Activated T-cell treated with anti-CD3 and anti-CD28 coated beads, Interleukin-2, amount 50 U/mL, for 24 hours (primary cell): ENCODE data around the gene TNFRSF14.
A peak's percentile ranks its signal among the peaks of the same experiment; 100 is the strongest.
"Not testable (repeated sequence)": the region's sequence is repeated elsewhere in the genome, so short reads cannot be mapped to it uniquely, and the experiment has no call there.

ENCODE experiments used
- DNase-seq: peaks from one replicate; pipeline ENCODE4 v3.0.0-alpha.2; 2020
- H3K27ac Mint-ChIP-seq: 2 replicates; pipeline ENCODE4 v1.8.0; 2020; ENCODE audit warnings: mild to moderate bottlenecking, mixed read lengths
- H3K27me3 Mint-ChIP-seq: 2 replicates; pipeline ENCODE4 v1.8.0; 2020; ENCODE audit warnings: mixed read lengths
- H3K36me3 Mint-ChIP-seq: 2 replicates; pipeline ENCODE4 v1.8.0; 2020; ENCODE audit warnings: low read depth, mixed read lengths
- H3K4me1 Mint-ChIP-seq: 2 replicates; pipeline ENCODE4 v1.8.0; 2020; ENCODE audit warnings: low read depth, mixed read lengths
- H3K4me3 Mint-ChIP-seq: 2 replicates; pipeline ENCODE4 v1.8.0; 2020; ENCODE audit warnings: mild to moderate bottlenecking, moderate library complexity, mixed read lengths
- H3K9me3 Mint-ChIP-seq: 2 replicates; pipeline ENCODE4 v1.8.0; 2020; ENCODE audit warnings: mixed read lengths

The TNFRSF14 gene

GRCh38 chr1:2560299-2561073, 4.3 kb downstream of the TNFRSF14 start:
- Mint-ChIP-seq H3K4me3 (no peak overlapping the region), H3K4me1 (peaks cover 29% of the 10 kb centered on the region), H3K9me3 (no peaks in the 10 kb centered on the region), H3K27me3 (no peaks in the 10 kb centered on the region), H3K36me3 (peaks cover 71% of the 10 kb centered on the region), H3K27ac (peak overlapping the region; percentile 37)
- no peak for DNase-seq

- peaks cover 25% of the 10 kb centered on the region for H3K4me1 Mint-ChIP-seq
- H3K9me3 Mint-ChIP-seq = no peaks in the 10 kb centered on the region
- no peak for DNase-seq
- no peaks in the 10 kb centered on the region for H3K27me3 Mint-ChIP-seq
- peak overlapping the region; percentile 85 for H3K27ac Mint-ChIP-seq
- H3K36me3 Mint-ChIP-seq = peaks cover 64% of the 10 kb centered on the region
- H3K4me3 Mint-ChIP-seq = no peak overlapping the region
Observed at GRCh38 chr1:2561446-2561845, 5.3 kb downstream of the TNFRSF14 start.

GRCh38 chr1:2561898-2562895, 6.0 kb downstream of the TNFRSF14 start:
- H3K36me3 Mint-ChIP-seq = peaks cover 60% of the 10 kb centered on the region
- no peaks in the 10 kb centered on the region for H3K9me3 Mint-ChIP-seq
- peaks cover 22% of the 10 kb centered on the region for H3K4me1 Mint-ChIP-seq
- H3K4me3 Mint-ChIP-seq = no peak overlapping the region
- peak; percentile 54 for DNase-seq
- H3K27me3 Mint-ChIP-seq = no peaks in the 10 kb centered on the region
- peak overlapping the region; percentile 11 for H3K27ac Mint-ChIP-seq

GRCh38 chr1:2563205-2563604, 7.0 kb downstream of the TNFRSF14 start:
- Mint-ChIP-seq H3K36me3 (peaks cover 51% of the 10 kb centered on the region), H3K9me3 (no peaks in the 10 kb centered on the region), H3K4me1 (peaks cover 15% of the 10 kb centered on the region), H3K27ac (peak overlapping the region; percentile 37), H3K27me3 (no peaks in the 10 kb centered on the region), H3K4me3 (no peak overlapping the region)
- no peak for DNase-seq

GRCh38 chr1:2564006-2564814, 8.0 kb downstream of the TNFRSF14 start:
- Mint-ChIP-seq H3K4me1 (peaks cover 9% of the 10 kb centered on the region), H3K27me3 (no peaks in the 10 kb centered on the region), H3K9me3 (no peaks in the 10 kb centered on the region), H3K27ac (no peak overlapping the region), H3K4me3 (no peak overlapping the region), H3K36me3 (peaks cover 41% of the 10 kb centered on the region)
- no peak for DNase-seq

- no peaks in the 10 kb centered on the region for H3K9me3 Mint-ChIP-seq
- peaks cover 5% of the 10 kb centered on the region for H3K4me1 Mint-ChIP-seq
- peaks cover 35% of the 10 kb centered on the region for H3K36me3 Mint-ChIP-seq
- no peak overlapping the region for H3K4me3 Mint-ChIP-seq
- H3K27me3 Mint-ChIP-seq = no peaks in the 10 kb centered on the region
- DNase-seq = no peak
- H3K27ac Mint-ChIP-seq = no peak overlapping the region
Observed at GRCh38 chr1:2564815-2565374, 8.7 kb downstream of the TNFRSF14 start.

GRCh38 chr1:2566101-2567045, 10.2 kb downstream of the TNFRSF14 start:
- peaks cover 1% of the 10 kb centered on the region for H3K4me1 Mint-ChIP-seq
- no peaks in the 10 kb centered on the region for H3K9me3 Mint-ChIP-seq
- no peaks in the 10 kb centered on the region for H3K27me3 Mint-ChIP-seq
- no peak overlapping the region for H3K27ac Mint-ChIP-seq
- H3K36me3 Mint-ChIP-seq = peaks cover 22% of the 10 kb centered on the region
- no peak overlapping the region for H3K4me3 Mint-ChIP-seq
- no peak for DNase-seq

GRCh38 chr1:2567083-2567679, 11.0 kb downstream of the TNFRSF14 start:
- no peak overlapping the region for H3K27ac Mint-ChIP-seq
- no peaks in the 10 kb centered on the region for H3K27me3 Mint-ChIP-seq

GRCh38 chr1:2568187-2568816, 12.1 kb downstream of the TNFRSF14 start:
- H3K27me3 Mint-ChIP-seq, H3K4me1 Mint-ChIP-seq, DNase-seq, H3K27ac Mint-ChIP-seq, H3K4me3 Mint-ChIP-seq, H3K9me3 Mint-ChIP-seq, H3K36me3 Mint-ChIP-seq: not testable (repeated sequence)

More at GRCh38 chr1:2567083-2567679, 11.0 kb downstream of the TNFRSF14 start:
- H3K4me3 Mint-ChIP-seq = no peak overlapping the region
- H3K4me1 Mint-ChIP-seq = peaks cover 1% of the 10 kb centered on the region
- H3K36me3 Mint-ChIP-seq = peaks cover 15% of the 10 kb centered on the region
- DNase-seq = no peak
- H3K9me3 Mint-ChIP-seq = no peaks in the 10 kb centered on the region

GRCh38 chr1:2569060-2569459, 12.9 kb downstream of the TNFRSF14 start:
- no peak for DNase-seq
- H3K4me1 Mint-ChIP-seq = peaks cover 1% of the 10 kb centered on the region
- H3K4me3 Mint-ChIP-seq = no peak overlapping the region
- H3K9me3 Mint-ChIP-seq = peaks cover 14% of the 10 kb centered on the region
- peak overlapping the region; percentile 61 for H3K27ac Mint-ChIP-seq
- H3K36me3 Mint-ChIP-seq = no peaks in the 10 kb centered on the region
- no peaks in the 10 kb centered on the region for H3K27me3 Mint-ChIP-seq

- peaks cover 18% of the 10 kb centered on the region for H3K9me3 Mint-ChIP-seq
Observed at GRCh38 chr1:2569703-2570102, 13.5 kb downstream of the TNFRSF14 start.

GRCh38 chr1:2570332-2570731, 14.2 kb downstream of the TNFRSF14 start:
- H3K4me3 Mint-ChIP-seq = no peak overlapping the region
- no peaks in the 10 kb centered on the region for H3K27me3 Mint-ChIP-seq
- H3K36me3 Mint-ChIP-seq = no peaks in the 10 kb centered on the region
- peaks cover 3% of the 10 kb centered on the region for H3K4me1 Mint-ChIP-seq
- DNase-seq = no peak
- H3K9me3 Mint-ChIP-seq = peaks cover 18% of the 10 kb centered on the region
- H3K27ac Mint-ChIP-seq = no peak overlapping the region

More at GRCh38 chr1:2569703-2570102, 13.5 kb downstream of the TNFRSF14 start:
- not testable (repeated sequence) for H3K27me3 Mint-ChIP-seq, H3K27ac Mint-ChIP-seq, H3K36me3 Mint-ChIP-seq, H3K4me1 Mint-ChIP-seq, H3K4me3 Mint-ChIP-seq, DNase-seq
